Omental fat pad (tissue), 4 donors: ENCODE data around the gene DCUN1D1. TPM values are rescaled to one million over a fixed set of nuclear protein-coding genes. Genes with fewer than 3 reads are reported as not detected.

ENCODE experiments used
- ATAC-seq: fragments of 150-250 bp; one replicate; pipeline ENCODE4 v1.9.1; 2016; ENCODE audit warnings: mild to moderate bottlenecking, moderate library complexity; ENCODE audit not compliant: low FRiP score
- DNase-seq: peaks from one replicate; pipeline ENCODE4 v3.0.0-alpha.2; 2019; ENCODE audit warnings: low spot score
- CTCF ChIP-seq, 3 donors: fragments of 450-650 bp; IDR thresholded peaks; one replicate each; pipeline ENCODE4 v1.5.1; 2016 to 2017; ENCODE audit warnings: antibody characterized with exemption in 3 of 3, mild to moderate bottlenecking in 3 of 3, moderate library complexity in 2 of 3
- total RNA-seq, 4 donors: library from RNA; depleted of rRNA; stranded (reverse); fragments of >200 nt; gene quantifications; one replicate each; pipeline ENCODE4 v1.1.0, GENCODE V29; 2016

Gene DCUN1D1
- total RNA-seq, 4 donors from 2014 or later, result 19.5 to 27.7 (median 22.2) TPM

GRCh38 chr3:182973047-182973446 lies 7.3 kb downstream of the DCUN1D1 start:
- ATAC-seq, result no peak
- DNase-seq, result no peak
- no peak for TF ChIP-seq CTCF (IDR thresholded peaks at IDR 0.05)

GRCh38 chr3:182972387-182972786 lies 8.0 kb downstream of the DCUN1D1 start:
- TF ChIP-seq CTCF (IDR thresholded peaks at IDR 0.05), result no peak
- no peak for ATAC-seq
- DNase-seq, result no peak

- ATAC-seq, result no peak
- TF ChIP-seq CTCF (IDR thresholded peaks at IDR 0.05), result no peak
- no peak for DNase-seq
Measured at GRCh38 chr3:182971637-182972036, 8.7 kb downstream of the DCUN1D1 start.

- TF ChIP-seq CTCF (IDR thresholded peaks at IDR 0.05), result no peak
- DNase-seq (no peak), ATAC-seq (no peak)
Measured at GRCh38 chr3:182970811-182971418, 9.4 kb downstream of the DCUN1D1 start.

GRCh38 chr3:182969853-182970252 lies 10.5 kb downstream of the DCUN1D1 start:
- TF ChIP-seq CTCF (IDR thresholded peaks at IDR 0.05), result no peak
- no peak for DNase-seq
- no peak for ATAC-seq

- TF ChIP-seq CTCF (IDR thresholded peaks at IDR 0.05), result no peak
- ATAC-seq (peak; percentile 48), DNase-seq (no peak)
Measured at GRCh38 chr3:182969277-182969676, 11.1 kb downstream of the DCUN1D1 start.
